Measurements from ENCODE around the gene PTPN1. TPM values are rescaled to one million over a fixed set of nuclear protein-coding genes. Genes with fewer than 3 reads are reported as not detected.

Gene PTPN1
- total RNA-seq, 1 donor from 2014 or later = 58.8 TPM

DNA sequence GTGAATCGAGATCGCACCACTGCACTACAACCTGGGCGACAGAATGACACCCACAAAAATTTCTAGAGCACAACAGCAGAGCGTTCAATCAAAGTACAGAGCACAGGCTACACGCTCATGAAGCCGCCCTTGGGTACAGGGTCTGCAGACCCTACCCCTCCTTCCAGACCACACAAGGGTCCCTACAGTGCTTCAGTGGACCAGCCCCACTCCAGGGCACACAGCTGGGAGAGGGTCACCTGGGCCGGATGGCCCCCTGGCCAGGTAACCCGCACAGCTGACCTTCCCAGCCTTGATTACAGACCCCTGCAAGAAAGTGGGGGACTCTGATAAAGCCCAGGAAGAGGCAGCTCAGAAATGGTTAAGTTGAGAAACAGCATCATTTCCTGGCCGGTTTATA, 117.6 kb downstream of the PTPN1 start:
- DNase-seq (ENCODE audit: extremely low read depth, low read depth, low spot score) = no peak

DNA sequence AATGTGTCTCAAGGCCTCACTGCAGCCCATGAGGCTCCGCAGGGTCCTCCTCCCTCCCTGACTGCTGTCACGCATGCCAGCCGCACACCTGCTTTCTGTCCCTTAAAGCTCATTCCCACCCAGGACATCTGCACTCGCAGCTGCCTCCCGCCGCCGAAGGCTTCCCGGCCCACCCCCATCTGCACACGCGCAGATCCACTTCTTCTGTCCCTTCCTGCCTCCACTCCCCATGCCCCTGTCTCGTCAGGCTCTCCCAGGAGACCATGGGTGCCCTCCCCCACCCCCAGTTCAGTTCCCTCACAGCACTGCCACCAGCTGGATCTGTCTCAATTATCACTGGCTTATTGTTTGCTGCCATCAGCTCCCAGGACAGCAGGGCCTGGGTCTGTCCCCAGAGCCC, 118.1 kb downstream of the PTPN1 start:
- DNase-seq (ENCODE audit: extremely low read depth, low read depth, low spot score) = no peak

DNA sequence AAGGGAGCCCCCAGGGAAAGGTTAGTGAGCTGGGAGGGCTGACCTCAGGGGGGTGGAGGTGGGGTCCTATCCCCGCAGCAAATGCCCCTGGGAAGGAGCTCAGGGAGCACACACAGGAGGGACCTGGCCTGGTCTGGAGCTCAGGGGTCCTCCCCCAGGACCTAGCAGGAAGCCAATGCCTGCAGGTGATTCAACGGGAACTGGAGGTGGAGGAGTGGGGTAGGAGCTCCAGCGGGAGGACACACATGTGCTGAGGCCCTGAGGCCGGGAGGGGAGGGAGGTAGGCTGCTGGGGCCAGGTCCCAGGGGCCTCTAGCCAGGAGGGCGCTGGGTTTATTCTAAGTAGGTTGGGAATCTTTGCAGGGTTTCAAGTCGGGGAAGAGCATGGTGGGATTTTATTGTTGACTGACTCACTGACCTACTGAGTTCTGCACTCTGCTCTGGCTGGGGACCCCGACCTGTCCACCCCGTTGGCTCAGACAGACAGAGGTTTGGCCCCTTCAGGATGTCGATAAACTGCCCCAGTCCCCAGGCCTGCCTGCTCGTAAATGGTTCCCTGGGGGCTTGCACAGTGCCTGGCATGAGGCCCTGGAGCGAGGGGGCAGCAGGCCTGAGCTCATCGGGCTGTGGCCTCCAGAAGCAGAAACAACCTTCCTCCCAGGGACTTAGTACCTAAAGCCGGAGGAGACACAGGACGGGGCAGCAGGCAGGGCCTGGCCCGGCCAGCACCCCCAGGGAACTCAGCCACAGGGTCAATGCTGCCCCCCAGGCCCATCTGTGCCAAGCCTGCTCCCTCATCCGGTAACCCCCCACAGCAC, 118.9 kb downstream of the PTPN1 start:
- DNase-seq (ENCODE audit: extremely low read depth, low read depth, low spot score) = no peak

DNA sequence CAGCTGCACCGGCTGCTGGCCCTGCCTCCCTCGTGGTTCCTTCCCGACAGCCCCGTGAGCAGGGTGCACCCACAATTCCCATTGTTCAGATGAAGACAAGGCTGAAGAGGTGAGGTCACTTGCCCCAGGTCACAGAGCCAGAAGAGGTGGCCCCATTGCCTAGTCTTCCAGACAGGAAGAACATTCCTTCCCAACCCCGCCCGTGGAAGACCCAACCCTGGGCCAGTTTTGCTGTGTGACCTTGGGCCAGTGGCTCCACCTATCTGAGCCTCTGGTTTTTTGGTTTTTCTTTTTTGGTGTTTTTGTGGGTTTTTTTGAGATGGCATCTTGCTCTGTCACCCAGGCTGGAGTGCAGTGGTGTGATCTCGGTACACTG, 119.5 kb downstream of the PTPN1 start:
- DNase-seq (ENCODE audit: extremely low read depth, low read depth, low spot score) = no peak

DNA sequence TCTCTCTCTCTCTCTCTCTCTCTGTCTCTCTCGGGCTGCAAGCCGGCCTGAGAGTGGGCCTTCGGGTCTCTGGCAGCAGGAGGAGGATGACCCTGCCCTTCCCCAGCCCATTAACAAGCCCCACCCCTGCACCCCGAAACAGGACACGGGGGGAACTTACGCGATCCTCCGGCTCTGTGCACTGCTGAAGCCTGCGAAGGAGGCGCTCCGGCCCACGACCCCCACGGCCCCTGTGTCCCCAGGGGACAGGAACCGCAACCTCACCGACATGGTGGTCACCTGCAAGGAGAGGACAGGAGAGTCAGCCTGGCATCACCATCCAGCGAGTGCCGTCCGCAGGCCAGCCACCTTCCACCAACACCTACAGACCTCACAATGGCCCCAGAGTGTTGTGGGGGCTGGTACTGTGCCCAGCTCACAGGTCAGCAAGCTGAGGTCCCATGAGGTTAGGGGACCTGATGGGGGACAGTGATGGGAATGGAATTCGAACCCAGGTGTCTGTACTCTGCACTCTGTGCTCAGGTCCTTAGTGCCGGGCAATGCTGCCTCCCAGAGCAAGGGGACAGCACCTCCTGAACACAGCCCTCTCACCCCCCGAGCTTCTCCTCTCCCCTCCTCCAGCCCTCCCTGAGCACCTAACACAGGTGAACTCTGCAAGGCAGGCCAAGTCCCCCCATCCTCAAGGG, 120.5 kb downstream of the PTPN1 start:
- DNase-seq (ENCODE audit: extremely low read depth, low read depth, low spot score) = no peak

DNA sequence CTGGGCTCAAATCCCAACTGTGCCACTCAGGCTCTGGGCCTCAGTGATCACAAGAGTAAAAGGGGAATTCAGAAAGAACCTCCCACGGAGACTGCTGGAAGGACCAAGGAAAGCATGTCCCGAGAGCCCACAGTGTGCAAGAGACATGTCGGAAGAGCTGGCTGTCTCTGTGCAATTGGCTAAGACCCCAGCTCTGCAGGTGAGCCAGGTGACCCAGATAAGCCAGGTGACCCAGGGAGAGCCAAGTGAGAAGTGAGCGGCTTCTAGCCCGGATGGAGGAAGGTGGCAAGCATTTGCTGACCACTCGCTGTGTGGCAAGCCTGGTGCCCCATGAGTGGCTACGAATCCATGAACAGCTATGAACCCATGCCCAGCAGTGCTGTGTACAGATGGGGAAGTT, 122.1 kb downstream of the PTPN1 start:
- DNase-seq (ENCODE audit: extremely low read depth, low read depth, low spot score) = no peak

DNA sequence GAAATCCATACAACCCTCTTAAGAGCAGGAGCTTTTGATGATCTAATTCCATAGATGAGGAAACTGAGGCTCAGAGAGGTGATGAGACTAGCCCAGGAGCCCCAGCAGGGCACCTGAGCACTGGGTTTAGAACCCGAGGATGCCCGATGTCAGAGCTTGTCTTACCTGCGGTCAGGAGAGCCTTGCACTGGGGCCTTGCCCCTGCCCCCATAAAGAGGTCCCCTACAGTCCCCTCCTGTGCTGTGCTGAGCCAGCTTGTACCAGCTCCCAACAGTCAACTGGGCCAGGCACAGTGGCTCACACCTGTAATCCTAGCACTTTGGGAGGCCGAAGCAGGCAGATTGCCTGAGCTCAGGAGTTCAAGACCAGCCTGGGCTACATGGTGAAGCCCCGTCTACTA, 122.5 kb downstream of the PTPN1 start:
- DNase-seq (ENCODE audit: extremely low read depth, low read depth, low spot score) = no peak

DNA sequence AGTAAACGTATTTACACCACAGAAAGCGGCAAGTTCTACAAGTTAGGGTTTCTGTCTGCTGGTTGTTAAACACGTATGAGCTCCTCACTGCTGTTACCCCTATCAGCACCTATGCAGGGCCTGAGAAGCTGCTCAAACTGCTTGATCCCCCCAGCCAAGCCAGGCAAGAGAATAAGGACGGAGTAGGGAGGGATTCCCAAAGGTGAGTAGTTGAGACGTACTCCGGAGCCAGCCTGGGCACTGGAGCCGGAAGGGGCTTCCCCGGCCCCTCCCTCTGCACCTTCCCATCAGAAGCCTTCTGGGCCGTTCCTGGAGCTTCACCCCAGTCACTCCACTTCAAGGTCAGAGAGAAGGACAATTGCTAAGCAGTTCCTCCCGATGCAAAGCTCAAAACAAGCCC, 123.2 kb downstream of the PTPN1 start:
- DNase-seq (ENCODE audit: extremely low read depth, low read depth, low spot score) = no peak

DNA sequence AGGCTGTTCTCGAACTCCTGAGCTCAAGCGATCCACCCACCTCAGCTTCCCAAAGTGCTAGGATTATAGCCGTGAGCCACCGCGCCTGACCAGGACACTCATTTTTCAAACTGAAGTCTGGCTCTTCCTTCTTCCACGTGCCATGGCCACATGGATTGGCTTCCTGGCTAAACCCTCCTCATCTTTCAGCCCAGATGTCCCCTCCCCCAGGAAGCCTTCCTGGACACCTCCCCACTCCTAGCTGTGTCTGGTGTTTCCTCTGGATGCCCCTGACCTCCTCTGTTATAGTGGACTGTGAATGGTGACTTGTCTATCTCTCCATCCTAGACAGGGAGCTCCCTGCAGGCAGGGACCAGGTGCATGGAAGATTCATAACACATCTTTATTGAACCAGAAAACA, 124.0 kb downstream of the PTPN1 start:
- no peak for DNase-seq (ENCODE audit: extremely low read depth, low read depth, low spot score)

Other genes starting within 250 kb of the PTPN1 start
- 0.41 TPM in 1 of 2 replicates, not detected in the other for gene RIPOR3, start 181.2 kb downstream of the PTPN1 start, total RNA-seq
- gene PARD6B, start 221.2 kb downstream of the PTPN1 start, total RNA-seq = 0.12 and 1.1 TPM in 2 replicates

All from glomerular endothelial cell (primary cell).